HEK293 (cell line): ENCODE data around the gene AAK1.
A peak's percentile ranks its signal among the peaks of the same experiment; 100 is the strongest.

ENCODE experiments used
- CTCF ChIA-PET: fragments of 350-600 bp; formaldehyde crosslinking; extraction: SDS; loops from one replicate; lab custom pipeline; 2021; ENCODE audit warnings: antibody characterized with exemption; lab: Yijun Ruan, JAX
- POLR2A ChIA-PET: fragments of 300-600 bp; formaldehyde crosslinking; extraction: SDS; loops from one replicate; lab custom pipeline; 2020; ENCODE audit warnings: antibody characterized with exemption, inconsistent platforms; lab: Yijun Ruan, JAX
- H3K27ac ChIP-seq: fragments of 200-500 bp; sonication (Bioruptor generic); 2 replicates; pipeline ENCODE4 v1.5.1; 2014; ENCODE audit warnings: low read depth, low read length, control low read depth, inconsistent platforms; ENCODE audit errors: extremely low read depth
- H3K36me3 ChIP-seq, 2 experiments: fragments of 200-500 bp in 1 of 2; sonication (Bioruptor generic) in 1 of 2; 1 replicate in 1 of 2; 2 replicates in 1 of 2; pipeline ENCODE4 v1.5.1; 2014 to 2017; ENCODE audit warnings: inconsistent platforms in 2 of 2, low read length in 2 of 2; ENCODE audit not compliant: control insufficient read depth in 2 of 2, insufficient read depth in 1 of 2
- H3K4me1 ChIP-seq: fragments of 200-500 bp; sonication (Bioruptor generic); 2 replicates; pipeline ENCODE4 v1.5.1; 2014; ENCODE audit warnings: mild to moderate bottlenecking, low read length, inconsistent platforms; ENCODE audit not compliant: control insufficient read depth, insufficient read depth
- H3K4me3 ChIP-seq: 2 replicates; pipeline ENCODE4 v1.5.1; 2011; ENCODE audit warnings: low read depth, mild to moderate bottlenecking, control low read depth, low read length, moderate library complexity
- H3K9me3 ChIP-seq: fragments of 200-500 bp; sonication (Bioruptor generic); 2 replicates; pipeline ENCODE4 v1.5.1; 2014; ENCODE audit warnings: low read depth, low read length, inconsistent platforms; ENCODE audit not compliant: control insufficient read depth, insufficient read depth
- GLI2 ChIP-seq: fragments of 450-650 bp; formaldehyde crosslinking; IDR thresholded peaks from 2 replicates; pipeline ENCODE4; 2017; ENCODE audit warnings: missing biosample characterization, missing genetic modification characterization, low read depth, borderline replicate concordance
- RBAK ChIP-seq: fragments of 450-650 bp; formaldehyde crosslinking; IDR thresholded peaks from 2 replicates; pipeline ENCODE4 v1.5.1; 2016; ENCODE audit warnings: missing biosample characterization, missing genetic modification characterization
- YY2 ChIP-seq: fragments of 450-650 bp; formaldehyde crosslinking; IDR thresholded peaks from 2 replicates; pipeline ENCODE4 v1.5.1; 2016; ENCODE audit warnings: missing biosample characterization, missing genetic modification characterization
- ZBTB20 ChIP-seq: fragments of 450-650 bp; formaldehyde crosslinking; IDR thresholded peaks from 2 replicates; pipeline ENCODE4 v1.5.1; 2016; ENCODE audit warnings: missing biosample characterization, missing genetic modification characterization
- ZFP69B ChIP-seq: fragments of 450-650 bp; formaldehyde crosslinking; IDR thresholded peaks from 2 replicates; pipeline ENCODE4 v1.5.1; 2016; ENCODE audit warnings: missing biosample characterization, missing genetic modification characterization
- ZNF138 ChIP-seq: fragments of 450-650 bp; formaldehyde crosslinking; IDR thresholded peaks from 2 replicates; pipeline ENCODE4 v1.5.1; 2016; ENCODE audit warnings: missing biosample characterization, missing genetic modification characterization, borderline replicate concordance
- ZNF169 ChIP-seq: fragments of 450-650 bp; formaldehyde crosslinking; IDR thresholded peaks from 2 replicates; pipeline ENCODE4 v1.5.1; 2016; ENCODE audit warnings: missing biosample characterization, missing genetic modification characterization
- ZNF184 ChIP-seq: fragments of 450-650 bp; IDR thresholded peaks from 2 replicates; pipeline ENCODE4 v1.5.1; 2018; ENCODE audit warnings: missing biosample characterization, mild to moderate bottlenecking, missing genetic modification characterization
- ZNF302 ChIP-seq: fragments of 450-650 bp; formaldehyde crosslinking; IDR thresholded peaks from 2 replicates; pipeline ENCODE4 v1.5.1; 2016; ENCODE audit warnings: missing biosample characterization, missing genetic modification characterization, low read depth
- ZNF350 ChIP-seq: fragments of 450-650 bp; formaldehyde crosslinking; IDR thresholded peaks from 2 replicates; pipeline ENCODE4 v1.5.0; 2017; ENCODE audit warnings: missing biosample characterization, mild to moderate bottlenecking, missing genetic modification characterization
- ZNF514 ChIP-seq: fragments of 450-650 bp; formaldehyde crosslinking; IDR thresholded peaks from 2 replicates; pipeline ENCODE4 v1.5.1; 2016; ENCODE audit warnings: missing biosample characterization, missing genetic modification characterization
- ZNF521 ChIP-seq: fragments of 450-650 bp; formaldehyde crosslinking; IDR thresholded peaks from 2 replicates; pipeline ENCODE4 v1.5.1; 2017; ENCODE audit warnings: missing biosample characterization, mild to moderate bottlenecking, missing genetic modification characterization
- ZNF558 ChIP-seq: fragments of 450-650 bp; formaldehyde crosslinking; IDR thresholded peaks from 2 replicates; pipeline ENCODE4 v1.5.1; 2016; ENCODE audit warnings: missing biosample characterization, missing genetic modification characterization
- ZNF585B ChIP-seq: fragments of 450-650 bp; formaldehyde crosslinking; IDR thresholded peaks from 2 replicates; pipeline ENCODE4 v1.5.1; 2016; ENCODE audit warnings: missing biosample characterization, missing genetic modification characterization
- ZNF626 ChIP-seq: fragments of 450-650 bp; sonication (Bioruptor Pico); formaldehyde crosslinking; IDR thresholded peaks from 2 replicates; pipeline ENCODE4 v1.5.1; 2018; ENCODE audit warnings: missing biosample characterization, missing genetic modification characterization, inconsistent platforms
- ZNF747 ChIP-seq: fragments of 450-650 bp; formaldehyde crosslinking; IDR thresholded peaks from 2 replicates; pipeline ENCODE4 v1.5.1; 2016; ENCODE audit warnings: missing biosample characterization, missing genetic modification characterization
- TF ChIP-seq, protein P1 (sequence below): fragments of 450-650 bp; formaldehyde crosslinking; IDR thresholded peaks from 2 replicates; pipeline ENCODE4 v1.5.1; 2016; ENCODE audit warnings: missing biosample characterization, missing genetic modification characterization
- TF ChIP-seq, protein P2 (sequence below): fragments of 450-650 bp; formaldehyde crosslinking; IDR thresholded peaks from 2 replicates; pipeline ENCODE4 v1.5.1; 2017; ENCODE audit warnings: missing biosample characterization, mild to moderate bottlenecking, missing genetic modification characterization, moderate library complexity
- TF ChIP-seq, protein P3 (sequence below): fragments of 450-650 bp; formaldehyde crosslinking; IDR thresholded peaks from 2 replicates; pipeline ENCODE4 v1.5.1; 2016; ENCODE audit warnings: missing biosample characterization, missing genetic modification characterization
- TF ChIP-seq, protein P4 (sequence below): fragments of 450-650 bp; formaldehyde crosslinking; IDR thresholded peaks from 2 replicates; pipeline ENCODE4 v1.5.1; 2016; ENCODE audit warnings: missing biosample characterization, missing genetic modification characterization
- TF ChIP-seq, protein P5 (sequence below): fragments of 450-650 bp; formaldehyde crosslinking; IDR thresholded peaks from 2 replicates; pipeline ENCODE4 v1.5.1; 2016; ENCODE audit warnings: missing biosample characterization, missing genetic modification characterization, low read depth
- TF ChIP-seq, protein P6 (sequence below): fragments of 450-650 bp; formaldehyde crosslinking; IDR thresholded peaks from 2 replicates; pipeline ENCODE4 v1.5.1; 2016; ENCODE audit warnings: missing biosample characterization, missing genetic modification characterization

AAK1 gene

DNA sequence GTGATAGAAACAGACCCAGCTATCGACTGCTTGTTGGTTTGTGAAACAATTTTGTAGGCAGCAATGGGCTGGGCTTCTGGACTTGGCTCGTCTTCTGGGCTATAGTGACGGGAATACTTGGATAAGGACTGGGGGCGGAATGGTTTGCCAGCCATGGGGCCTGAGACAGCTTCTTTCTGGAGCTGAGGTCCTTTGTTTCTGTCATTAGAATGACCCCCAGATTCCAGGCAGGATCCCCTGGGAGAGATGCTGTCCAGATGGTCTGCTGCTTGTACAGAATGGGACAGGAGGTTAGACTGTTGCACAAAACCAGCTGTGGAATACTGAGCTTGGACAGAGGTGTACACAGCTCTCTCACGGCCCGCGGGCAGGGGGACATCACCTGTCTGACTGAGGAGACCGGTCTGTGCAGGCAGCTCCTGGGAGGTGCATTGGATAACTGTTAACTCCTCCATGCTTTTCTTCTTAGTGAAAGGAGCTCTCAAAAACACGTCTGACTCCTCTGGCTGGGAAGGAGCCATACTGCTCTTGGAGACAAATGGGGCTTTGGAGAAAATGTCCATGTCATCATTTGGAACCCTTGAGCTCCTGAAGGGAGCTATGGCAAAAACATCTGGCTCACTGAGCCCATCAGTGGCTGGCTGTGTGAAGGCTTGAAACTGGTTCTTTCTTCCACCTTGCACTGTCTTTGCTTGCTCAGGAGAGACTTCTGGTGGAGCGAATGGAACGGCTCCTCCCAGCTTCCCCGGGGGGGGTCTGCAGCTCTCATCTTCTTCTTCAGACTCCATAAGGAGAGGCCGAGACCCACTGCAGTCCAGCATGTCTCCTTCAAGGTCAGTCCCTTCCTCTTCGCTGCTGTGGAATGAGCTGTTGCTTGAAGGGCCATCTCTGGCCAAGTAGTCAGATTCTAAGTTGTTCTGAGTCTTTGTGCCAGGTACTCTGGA lies 177.8 kb downstream of the AAK1 start (continued):
- TF ChIP-seq ZNF514 (tag by site-specific recombination) (no peak), YY2 (tag by site-specific recombination) (no peak)
- TF ChIP-seq, protein P1, sequence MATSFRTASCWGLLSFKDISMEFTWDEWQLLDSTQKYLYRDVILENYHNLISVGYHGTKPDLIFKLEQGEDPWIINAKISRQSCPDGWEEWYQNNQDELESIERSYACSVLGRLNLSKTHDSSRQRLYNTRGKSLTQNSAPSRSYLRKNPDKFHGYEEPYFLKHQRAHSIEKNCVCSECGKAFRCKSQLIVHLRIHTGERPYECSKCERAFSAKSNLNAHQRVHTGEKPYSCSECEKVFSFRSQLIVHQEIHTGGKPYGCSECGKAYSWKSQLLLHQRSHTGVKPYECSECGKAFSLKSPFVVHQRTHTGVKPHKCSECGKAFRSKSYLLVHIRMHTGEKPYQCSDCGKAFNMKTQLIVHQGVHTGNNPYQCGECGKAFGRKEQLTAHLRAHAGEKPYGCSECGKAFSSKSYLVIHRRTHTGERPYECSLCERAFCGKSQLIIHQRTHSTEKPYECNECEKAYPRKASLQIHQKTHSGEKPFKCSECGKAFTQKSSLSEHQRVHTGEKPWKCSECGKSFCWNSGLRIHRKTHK (tag by site-specific recombination), result no peak

DNA sequence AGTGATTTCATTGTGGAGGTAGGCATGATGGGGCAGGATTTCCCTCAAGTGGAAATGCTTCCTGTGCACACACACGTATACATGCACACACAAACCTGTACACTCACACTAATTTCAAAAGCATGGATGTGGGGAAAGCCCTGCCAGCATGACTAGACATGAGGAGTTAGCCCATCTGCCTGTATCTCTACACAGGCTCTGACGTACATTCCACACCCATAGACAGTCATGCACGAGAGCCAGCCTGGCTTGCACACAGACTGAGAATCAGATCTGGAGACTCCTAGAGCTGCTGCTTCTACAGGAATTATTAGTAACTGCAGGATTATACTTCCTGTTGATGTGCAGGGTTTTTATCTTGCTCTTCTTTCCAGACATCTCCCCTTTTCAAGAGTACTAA lies 179.0 kb downstream of the AAK1 start:
- Histone ChIP-seq H3K9me3 (no peaks in the 10 kb centered on the region), H3K27ac (no peak overlapping the region), H3K4me1 (no peaks in the 10 kb centered on the region), H3K36me3 (peaks cover 0 to 16% of the 10 kb centered on the region in 2 experiments; a peak in 1 of 3 replicates), H3K4me3 (no peak overlapping the region)
- CTCF ChIA-PET, result no interaction called here
- POLR2A ChIA-PET, result no interaction called here
- TF ChIP-seq GLI2 (tag by site-specific recombination) (no peak), RBAK (tag by site-specific recombination) (no peak), ZFP69B (tag by site-specific recombination) (no peak), ZNF521 (tag by site-specific recombination) (no peak), ZNF138 (no peak), ZNF747 (tag by site-specific recombination) (no peak), ZNF169 (tag by site-specific recombination) (no peak), ZNF558 (no peak), ZBTB20 (no peak)
- TF ChIP-seq, protein P2, sequence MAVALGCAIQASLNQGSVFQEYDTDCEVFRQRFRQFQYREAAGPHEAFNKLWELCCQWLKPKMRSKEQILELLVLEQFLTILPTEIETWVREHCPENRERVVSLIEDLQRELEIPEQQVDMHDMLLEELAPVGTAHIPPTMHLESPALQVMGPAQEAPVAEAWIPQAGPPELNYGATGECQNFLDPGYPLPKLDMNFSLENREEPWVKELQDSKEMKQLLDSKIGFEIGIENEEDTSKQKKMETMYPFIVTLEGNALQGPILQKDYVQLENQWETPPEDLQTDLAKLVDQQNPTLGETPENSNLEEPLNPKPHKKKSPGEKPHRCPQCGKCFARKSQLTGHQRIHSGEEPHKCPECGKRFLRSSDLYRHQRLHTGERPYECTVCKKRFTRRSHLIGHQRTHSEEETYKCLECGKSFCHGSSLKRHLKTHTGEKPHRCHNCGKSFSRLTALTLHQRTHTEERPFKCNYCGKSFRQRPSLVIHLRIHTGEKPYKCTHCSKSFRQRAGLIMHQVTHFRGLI (tag by site-specific recombination), result no peak
- TF ChIP-seq, protein P3, sequence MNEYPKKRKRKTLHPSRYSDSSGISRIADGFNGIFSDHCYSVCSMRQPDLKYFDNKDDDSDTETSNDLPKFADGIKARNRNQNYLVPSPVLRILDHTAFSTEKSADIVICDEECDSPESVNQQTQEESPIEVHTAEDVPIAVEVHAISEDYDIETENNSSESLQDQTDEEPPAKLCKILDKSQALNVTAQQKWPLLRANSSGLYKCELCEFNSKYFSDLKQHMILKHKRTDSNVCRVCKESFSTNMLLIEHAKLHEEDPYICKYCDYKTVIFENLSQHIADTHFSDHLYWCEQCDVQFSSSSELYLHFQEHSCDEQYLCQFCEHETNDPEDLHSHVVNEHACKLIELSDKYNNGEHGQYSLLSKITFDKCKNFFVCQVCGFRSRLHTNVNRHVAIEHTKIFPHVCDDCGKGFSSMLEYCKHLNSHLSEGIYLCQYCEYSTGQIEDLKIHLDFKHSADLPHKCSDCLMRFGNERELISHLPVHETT (tag by site-specific recombination), result no peak
- TF ChIP-seq, protein P4, sequence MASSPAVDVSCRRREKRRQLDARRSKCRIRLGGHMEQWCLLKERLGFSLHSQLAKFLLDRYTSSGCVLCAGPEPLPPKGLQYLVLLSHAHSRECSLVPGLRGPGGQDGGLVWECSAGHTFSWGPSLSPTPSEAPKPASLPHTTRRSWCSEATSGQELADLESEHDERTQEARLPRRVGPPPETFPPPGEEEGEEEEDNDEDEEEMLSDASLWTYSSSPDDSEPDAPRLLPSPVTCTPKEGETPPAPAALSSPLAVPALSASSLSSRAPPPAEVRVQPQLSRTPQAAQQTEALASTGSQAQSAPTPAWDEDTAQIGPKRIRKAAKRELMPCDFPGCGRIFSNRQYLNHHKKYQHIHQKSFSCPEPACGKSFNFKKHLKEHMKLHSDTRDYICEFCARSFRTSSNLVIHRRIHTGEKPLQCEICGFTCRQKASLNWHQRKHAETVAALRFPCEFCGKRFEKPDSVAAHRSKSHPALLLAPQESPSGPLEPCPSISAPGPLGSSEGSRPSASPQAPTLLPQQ, result no peak

DNA sequence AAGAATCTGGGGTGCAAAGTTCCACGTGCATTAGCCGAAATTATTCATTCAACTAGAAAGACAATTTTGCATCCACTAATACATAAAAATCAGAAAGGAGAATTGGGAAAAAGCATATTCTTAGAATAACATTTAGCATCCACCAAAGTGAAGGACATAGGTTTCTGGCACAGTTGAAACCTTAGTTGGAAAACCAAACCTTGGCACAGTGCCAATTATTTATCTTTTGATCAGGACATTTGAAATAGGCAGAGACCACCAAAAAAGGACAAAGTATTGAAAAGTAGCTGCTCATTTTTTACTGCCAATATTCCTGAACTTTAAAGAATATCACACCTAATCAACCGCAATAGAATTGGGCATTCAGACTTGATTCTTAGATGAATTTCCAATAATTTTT lies 180.8 kb downstream of the AAK1 start:
- POLR2A ChIA-PET, result no interaction called here
- no peak for TF ChIP-seq ZNF302 (tag by site-specific recombination)
- TF ChIP-seq ZNF626 (tag by site-specific recombination), result no peak
- TF ChIP-seq, protein P5, sequence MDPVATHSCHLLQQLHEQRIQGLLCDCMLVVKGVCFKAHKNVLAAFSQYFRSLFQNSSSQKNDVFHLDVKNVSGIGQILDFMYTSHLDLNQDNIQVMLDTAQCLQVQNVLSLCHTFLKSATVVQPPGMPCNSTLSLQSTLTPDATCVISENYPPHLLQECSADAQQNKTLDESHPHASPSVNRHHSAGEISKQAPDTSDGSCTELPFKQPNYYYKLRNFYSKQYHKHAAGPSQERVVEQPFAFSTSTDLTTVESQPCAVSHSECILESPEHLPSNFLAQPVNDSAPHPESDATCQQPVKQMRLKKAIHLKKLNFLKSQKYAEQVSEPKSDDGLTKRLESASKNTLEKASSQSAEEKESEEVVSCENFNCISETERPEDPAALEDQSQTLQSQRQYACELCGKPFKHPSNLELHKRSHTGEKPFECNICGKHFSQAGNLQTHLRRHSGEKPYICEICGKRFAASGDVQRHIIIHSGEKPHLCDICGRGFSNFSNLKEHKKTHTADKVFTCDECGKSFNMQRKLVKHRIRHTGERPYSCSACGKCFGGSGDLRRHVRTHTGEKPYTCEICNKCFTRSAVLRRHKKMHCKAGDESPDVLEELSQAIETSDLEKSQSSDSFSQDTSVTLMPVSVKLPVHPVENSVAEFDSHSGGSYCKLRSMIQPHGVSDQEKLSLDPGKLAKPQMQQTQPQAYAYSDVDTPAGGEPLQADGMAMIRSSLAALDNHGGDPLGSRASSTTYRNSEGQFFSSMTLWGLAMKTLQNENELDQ (tag by site-specific recombination), result no peak
- peak; percentile 79 for TF ChIP-seq ZNF184
- peak; percentile 71; the same call in 1 of the 2 replicates for TF ChIP-seq ZNF350 (tag by site-specific recombination)
- TF ChIP-seq, protein P6, sequence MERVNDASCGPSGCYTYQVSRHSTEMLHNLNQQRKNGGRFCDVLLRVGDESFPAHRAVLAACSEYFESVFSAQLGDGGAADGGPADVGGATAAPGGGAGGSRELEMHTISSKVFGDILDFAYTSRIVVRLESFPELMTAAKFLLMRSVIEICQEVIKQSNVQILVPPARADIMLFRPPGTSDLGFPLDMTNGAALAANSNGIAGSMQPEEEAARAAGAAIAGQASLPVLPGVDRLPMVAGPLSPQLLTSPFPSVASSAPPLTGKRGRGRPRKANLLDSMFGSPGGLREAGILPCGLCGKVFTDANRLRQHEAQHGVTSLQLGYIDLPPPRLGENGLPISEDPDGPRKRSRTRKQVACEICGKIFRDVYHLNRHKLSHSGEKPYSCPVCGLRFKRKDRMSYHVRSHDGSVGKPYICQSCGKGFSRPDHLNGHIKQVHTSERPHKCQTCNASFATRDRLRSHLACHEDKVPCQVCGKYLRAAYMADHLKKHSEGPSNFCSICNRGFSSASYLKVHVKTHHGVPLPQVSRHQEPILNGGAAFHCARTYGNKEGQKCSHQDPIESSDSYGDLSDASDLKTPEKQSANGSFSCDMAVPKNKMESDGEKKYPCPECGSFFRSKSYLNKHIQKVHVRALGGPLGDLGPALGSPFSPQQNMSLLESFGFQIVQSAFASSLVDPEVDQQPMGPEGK (tag by site-specific recombination), result no peak
- no peak for TF ChIP-seq ZNF585B (tag by site-specific recombination)
- no peak for TF ChIP-seq ZNF514 (tag by site-specific recombination)

More for the DNA sequence above, 180.8 kb downstream of the AAK1 start:
- no peaks in the 10 kb centered on the region for H3K4me1 ChIP-seq
- no peak overlapping the region for H3K27ac ChIP-seq
- H3K4me3 ChIP-seq, result no peak overlapping the region
- H3K9me3 ChIP-seq, result no peaks in the 10 kb centered on the region
- H3K36me3 ChIP-seq, result peaks cover 0 to 16% of the 10 kb centered on the region in 2 experiments; a peak in 1 of 3 replicates
- CTCF ChIA-PET, result interaction anchor here (0.6 kb wide), 1 partner anchor 24 kb away, joined by 4 read pairs; no protein-coding TSS in a partner anchor
